H1 (cell line): ENCODE data around the gene E2F3. TPM values are rescaled to one million over a fixed set of nuclear protein-coding genes. Genes with fewer than 3 reads are reported as not detected.

Experiments used
- CTCF ChIA-PET: fragments of 300-600 bp; sonication (Branson Sonifier 250); formaldehyde crosslinking; loops from one replicate; lab custom pipeline; 2021; ENCODE audit not compliant: partially characterized antibody; lab: Charles Lee
- POLR2A ChIA-PET: fragments of 300-600 bp; sonication (Branson Sonifier 250); formaldehyde crosslinking; loops from one replicate; lab custom pipeline; 2021; ENCODE audit warnings: inconsistent platforms; ENCODE audit not compliant: partially characterized antibody; lab: Charles Lee
- DNase-seq, 2 experiments: peaks; one replicate each; pipeline versions ENCODE4 v3.0.0 to v3.0.0-alpha.2; 2010 to 2022; ENCODE audit warnings: low spot score in 2 of 2, low read depth in 1 of 2, mixed read lengths in 1 of 2
- FAIRE-seq: peaks from 2 replicates; lab custom pipeline; 2011; peaks lifted over from hg19 to GRCh38; lab: Jason Lieb, UNC
- H2AFZ ChIP-seq: 2 replicates; pipeline ENCODE4 v1.8.1; 2012; ENCODE audit warnings: low read length, inconsistent platforms
- H2AK5ac ChIP-seq: 2 replicates; pipeline ENCODE4 v1.6.1; 2013; ENCODE audit warnings: low read depth, low read length
- H2BK120ac ChIP-seq: replicated peaks from 2 replicates; pipeline ENCODE3; 2013; ENCODE audit warnings: low read depth, low read length, inconsistent platforms
- H2BK12ac ChIP-seq: 2 replicates; pipeline ENCODE4 v1.6.1; 2013; ENCODE audit warnings: low read depth, low read length
- H2BK15ac ChIP-seq: 2 replicates; pipeline ENCODE4 v1.6.1; 2013; ENCODE audit warnings: low read length
- H2BK20ac ChIP-seq: 2 replicates; pipeline ENCODE4 v1.6.1; 2013; ENCODE audit warnings: low read length
- H2BK5ac ChIP-seq: 2 replicates; pipeline ENCODE4 v1.6.1; 2013; ENCODE audit warnings: low read depth, low read length
- H3K14ac ChIP-seq: 2 replicates; pipeline ENCODE4 v1.6.1; 2013; ENCODE audit warnings: inconsistent platforms; ENCODE audit not compliant: insufficient read length
- H3K18ac ChIP-seq: 2 replicates; pipeline ENCODE4 v1.6.1; 2013; ENCODE audit warnings: low read length; ENCODE audit errors: extremely low read depth
- H3K23ac ChIP-seq: 2 replicates; pipeline ENCODE4 v1.6.1; 2013; ENCODE audit warnings: inconsistent platforms; ENCODE audit not compliant: insufficient read length
- H3K23me2 ChIP-seq: 2 replicates; pipeline ENCODE4 v1.6.1; 2013; ENCODE audit warnings: low read depth, low read length
- H3K27ac ChIP-seq: 2 replicates; pipeline ENCODE4 v1.6.1; 2011; ENCODE audit warnings: low read depth, low read length, inconsistent platforms
- H3K27me3 ChIP-seq, 4 experiments: replicated peaks in 1 of 4; 1 replicate in 1 of 4; 2 replicates in 3 of 4; pipeline versions ENCODE4 v1.6.1 to v1.8.1; 2011 to 2013; ENCODE audit warnings: low read length in 3 of 4, mild to moderate bottlenecking in 3 of 4, inconsistent platforms in 2 of 4, mixed read lengths in 2 of 4, moderate library complexity in 1 of 4; ENCODE audit not compliant: control insufficient read depth in 3 of 4, insufficient read depth in 3 of 4; ENCODE audit errors: extremely low read depth in 1 of 4
- H3K36me3 ChIP-seq, 4 experiments: 2 replicates each; pipeline versions ENCODE4 v1.6.1 to v1.8.1; 2011 to 2013; ENCODE audit warnings: mild to moderate bottlenecking in 4 of 4, low read length in 3 of 4, moderate library complexity in 2 of 4, control low read depth in 1 of 4, inconsistent platforms in 1 of 4; ENCODE audit not compliant: insufficient read depth in 4 of 4, control insufficient read depth in 2 of 4
- H3K4ac ChIP-seq: replicated peaks from 2 replicates; pipeline ENCODE3; 2013; ENCODE audit warnings: low read length, low read depth, mixed read lengths, inconsistent platforms; ENCODE audit not compliant: insufficient read length
- H3K4me1 ChIP-seq, 4 experiments: replicated peaks in 1 of 4; 1 replicate in 1 of 4; 2 replicates in 3 of 4; pipeline versions ENCODE4 v1.6.1 to v1.8.1; 2011 to 2013; ENCODE audit warnings: low read length in 3 of 4, inconsistent platforms in 2 of 4, mixed read lengths in 1 of 4; ENCODE audit not compliant: insufficient read depth in 4 of 4, control insufficient read depth in 3 of 4
- H3K4me2 ChIP-seq, 2 experiments: 2 replicates each; pipeline versions ENCODE4 v1.6.1 to v1.8.1; 2011 to 2013; ENCODE audit warnings: low read depth in 2 of 2, low read length in 2 of 2, control low read depth in 1 of 2, inconsistent platforms in 1 of 2, mild to moderate bottlenecking in 1 of 2; ENCODE audit not compliant: insufficient read depth in 1 of 2
- H3K4me3 ChIP-seq, 4 experiments: fragments of 200-600, 300-600 bp in 1 of 4; sonication (generic), shearing (Covaris generic), sonication (Bioruptor Twin) in 1 of 4; 2 replicates each; pipeline versions ENCODE4 v1.5.1 to v1.8.1; 2011 to 2016; ENCODE audit warnings: low read length in 4 of 4, low read depth in 3 of 4, control low read depth in 2 of 4, inconsistent platforms in 2 of 4, mild to moderate bottlenecking in 2 of 4, mixed read lengths in 1 of 4, moderate library complexity in 1 of 4; ENCODE audit not compliant: insufficient read depth in 2 of 4; ENCODE audit errors: extremely low read depth in 1 of 4
- H3K56ac ChIP-seq: replicated peaks from 2 replicates; pipeline ENCODE3; 2013; ENCODE audit warnings: low read depth, mild to moderate bottlenecking, mixed read lengths, low read length, inconsistent platforms; ENCODE audit not compliant: insufficient read length
- H3K79me1 ChIP-seq: 2 replicates; pipeline ENCODE4 v1.6.1; 2013; ENCODE audit warnings: low read depth, low read length, control low read depth
- H3K79me2 ChIP-seq, 2 experiments: 2 replicates each; pipeline versions ENCODE4 v1.6.1 to v1.8.1; 2012 to 2013; ENCODE audit warnings: low read length in 2 of 2, mild to moderate bottlenecking in 2 of 2, inconsistent platforms in 1 of 2; ENCODE audit not compliant: insufficient read depth in 2 of 2, control insufficient read depth in 1 of 2
- H3K9ac ChIP-seq, 4 experiments: replicated peaks in 1 of 4; 1 replicate in 1 of 4; 2 replicates in 3 of 4; pipeline versions ENCODE4 v1.6.1 to v1.8.1; 2011 to 2013; ENCODE audit warnings: low read depth in 3 of 4, low read length in 3 of 4, control low read depth in 2 of 4, mild to moderate bottlenecking in 2 of 4, moderate library complexity in 2 of 4, inconsistent platforms in 1 of 4; ENCODE audit errors: extremely low read depth in 1 of 4
- H3K9me3 ChIP-seq, 2 experiments: 2 replicates each; pipeline versions ENCODE4 v1.6.1 to v1.8.1; 2012 to 2013; ENCODE audit warnings: mild to moderate bottlenecking in 2 of 2, moderate library complexity in 2 of 2, control low read depth in 1 of 2, inconsistent platforms in 1 of 2, low read depth in 1 of 2, low read length in 1 of 2, mixed read lengths in 1 of 2; ENCODE audit not compliant: insufficient read depth in 2 of 2
- H4K20me1 ChIP-seq, 2 experiments: replicated peaks in 1 of 2; 2 replicates each; pipeline versions ENCODE3 to v1.8.1; 2011 to 2013; ENCODE audit warnings: inconsistent platforms in 2 of 2, low read length in 2 of 2, mild to moderate bottlenecking in 1 of 2; ENCODE audit not compliant: insufficient read depth in 2 of 2, control insufficient read depth in 1 of 2
- H4K5ac ChIP-seq: 2 replicates; pipeline ENCODE4 v1.6.1; 2013; ENCODE audit warnings: low read length, low read depth, mixed read lengths, inconsistent platforms; ENCODE audit not compliant: insufficient read length
- H4K8ac ChIP-seq: 2 replicates; pipeline ENCODE4 v1.8.0; 2013; ENCODE audit warnings: mild to moderate bottlenecking, moderate library complexity, low read length, inconsistent platforms; ENCODE audit not compliant: insufficient read depth; ENCODE audit errors: extremely low read depth
- H4K91ac ChIP-seq: replicated peaks from 2 replicates; pipeline ENCODE3; 2013; ENCODE audit warnings: low read length, mixed read lengths, inconsistent platforms; ENCODE audit not compliant: insufficient read length
- BRCA1 ChIP-seq: IDR thresholded peaks from 2 replicates; pipeline ENCODE4 v1.6.1; 2012; ENCODE audit warnings: low read depth, low read length, improper control_type of control experiment
- CTBP2 ChIP-seq: IDR thresholded peaks from 2 replicates; pipeline ENCODE4 v1.7.0; 2011; ENCODE audit warnings: borderline replicate concordance, mild to moderate bottlenecking, moderate library complexity, mixed read lengths, low read length; ENCODE audit not compliant: insufficient read depth, insufficient read length
- FOSL1 ChIP-seq: IDR thresholded peaks from 2 replicates; pipeline ENCODE4 v1.6.1; 2011; ENCODE audit warnings: mild to moderate bottlenecking, low read depth, low read length, moderate library complexity; ENCODE audit not compliant: insufficient read depth
- JUND ChIP-seq: IDR thresholded peaks from 2 replicates; pipeline ENCODE4 v1.6.1; 2011; ENCODE audit warnings: mild to moderate bottlenecking, improper control_type of control experiment, low read length
- SAP30 ChIP-seq: fragments of 300-600 bp; sonication (generic); IDR thresholded peaks from 2 replicates; pipeline ENCODE4 v1.7.1; 2012; ENCODE audit warnings: low read length, moderate library complexity, mild to moderate bottlenecking, inconsistent platforms; ENCODE audit not compliant: insufficient read depth, insufficient replicate concordance
- SIN3A ChIP-seq, 2 experiments: IDR thresholded peaks in 1 of 2; conservative IDR thresholded peaks in 1 of 2; 2 replicates each; pipeline ENCODE4 v1.6.1; 2011 to 2012; ENCODE audit warnings: low read length in 2 of 2, improper control_type of control experiment in 1 of 2, low read depth in 1 of 2, mild to moderate bottlenecking in 1 of 2
- SP1 ChIP-seq: IDR thresholded peaks from 2 replicates; pipeline ENCODE4 v1.6.1; 2011; ENCODE audit warnings: low read depth, low read length
- TAF1 ChIP-seq: IDR thresholded peaks from 2 replicates; pipeline ENCODE4 v1.6.1; 2011; ENCODE audit warnings: mild to moderate bottlenecking, low read depth, low read length
- TAF7 ChIP-seq: optimal IDR thresholded peaks from 2 replicates; pipeline ENCODE3; 2011; ENCODE audit warnings: low read depth, mild to moderate bottlenecking, inconsistent platforms, low read length, moderate library complexity, borderline replicate concordance
- TEAD4 ChIP-seq: IDR thresholded peaks from 2 replicates; pipeline ENCODE4 v1.6.1; 2012; ENCODE audit warnings: low read depth, low read length, inconsistent platforms, mixed read lengths
- WGBS, 2 experiments: shearing (Covaris generic) in 1 of 2; methylation state at CpG; one replicate each; pipeline versions ENCODE4 v1.1.6 to v1.1.7; 2013 to 2015; ENCODE audit warnings: low lambda C conversion rate in 2 of 2, mixed read lengths in 2 of 2, inconsistent platforms in 1 of 2, low coverage in 1 of 2, missing lambda C conversion rate in 1 of 2; ENCODE audit not compliant: insufficient replicate concordance in 2 of 2, insufficient coverage in 1 of 2, insufficient read length in 1 of 2; ENCODE audit errors: extremely low coverage in 1 of 2, missing lambda C conversion rate in 1 of 2; 5-methylcytosine and 5-hydroxymethylcytosine counted together
- polyA plus RNA-seq, 7 experiments: library from polyadenylated mRNA; depleted of rRNA in 3 of 7; stranded (reverse) in 5 of 7; unstranded in 2 of 7; fragments of >200 nt in 5 of 7; fragments of 200-250 nt in 2 of 7; gene quantifications; 1 replicate in 5 of 7; 2 replicates in 1 of 7; 4 replicates in 1 of 7; pipeline versions ENCODE4 v1.2.1 to v1.2.3, GENCODE V29; 2011 to 2013; ENCODE audit warnings: missing spikeins in 2 of 7, mixed read lengths in 2 of 7
- total RNA-seq: library from RNA; stranded (reverse); fragmentation: NEBNext Ultra II Directional; extraction: Animal tissue kit (Norgen Biotek cat#: 25700); gene quantifications from 2 replicates; pipeline ENCODE4 v1.2.1, GENCODE V29; 2021
- TF ChIP-seq, protein P1 (sequence below): IDR thresholded peaks from 2 replicates; pipeline ENCODE4 v1.6.1; 2011; ENCODE audit warnings: low read length, improper control_type of control experiment
- TF ChIP-seq, protein P2 (sequence below): IDR thresholded peaks from 2 replicates; pipeline ENCODE4 v1.6.1; 2012; ENCODE audit warnings: inconsistent platforms

E2F3 gene
- total and polyA plus RNA-seq, 2 of the 8 experiments (the other 6 are each of a cell fraction or from before 2014, with no cell fraction given), result 14.9 to 42.2 TPM

DNA sequence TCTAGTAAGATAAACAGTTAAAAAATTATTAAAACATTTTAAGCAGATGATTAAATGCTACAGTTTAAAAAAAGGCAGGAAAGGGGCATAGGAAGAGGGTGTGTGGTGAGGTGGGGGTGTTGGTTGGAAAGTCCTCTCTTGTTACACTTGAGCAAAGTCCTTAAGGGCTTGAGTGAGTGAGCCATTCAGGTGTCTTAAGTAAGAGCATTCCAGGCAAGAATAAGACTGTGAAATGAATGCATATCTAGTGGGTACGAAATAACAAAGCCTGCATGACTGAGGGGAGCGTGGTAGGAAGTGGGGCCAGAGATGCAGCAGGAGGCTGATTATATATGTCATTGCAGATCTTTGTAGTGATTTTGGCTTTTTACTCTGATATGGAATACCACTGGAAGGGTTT lies 137.7 kb downstream of the E2F3 start:
- H3K23me2 ChIP-seq, result peaks cover 4% of the 10 kb centered on the region
- no peak overlapping the region for H3K4me2 ChIP-seq
- peaks cover 0 to 3% (median 0%) of the 10 kb centered on the region in 4 experiments; a peak in 1 of 8 replicates for H3K36me3 ChIP-seq
- no peak for FAIRE-seq
- no peaks in the 10 kb centered on the region; a peak in 1 of 7 replicates for H3K4me1 ChIP-seq
- no peak overlapping the region for H2BK5ac ChIP-seq
- no peaks in the 10 kb centered on the region for H3K9me3 ChIP-seq
- no peaks in the 10 kb centered on the region for H3K27me3 ChIP-seq
- no peak overlapping the region for H4K8ac ChIP-seq
- H3K4ac ChIP-seq, result no peak overlapping the region
- H2AK5ac ChIP-seq, result no peak overlapping the region
- H3K79me1 ChIP-seq, result peaks cover 7% of the 10 kb centered on the region; the same call in 1 of the 2 replicates
- peaks cover 2 to 4% of the 10 kb centered on the region in 2 experiments for H4K20me1 ChIP-seq
- POLR2A ChIA-PET, result no interaction called here
- H2BK15ac ChIP-seq, result no peak overlapping the region
- no peak overlapping the region for H3K23ac ChIP-seq
- H2BK20ac ChIP-seq, result no peak overlapping the region
- H4K91ac ChIP-seq, result no peak overlapping the region
- no peak overlapping the region for H3K27ac ChIP-seq
- H3K14ac ChIP-seq, result no peak overlapping the region
- peaks cover 0 to 46% of the 10 kb centered on the region in 2 experiments; a peak in 2 of 4 replicates for H3K79me2 ChIP-seq
- H3K56ac ChIP-seq, result no peak overlapping the region
- DNase-seq, result no peak
- CTCF ChIA-PET, result interaction anchor here (0.6 to 2.8 kb wide), 3 partner anchors 9 to 518 kb away, joined by 3 to 11 read pairs (median 6); no protein-coding TSS in a partner anchor
- H2BK120ac ChIP-seq, result no peak overlapping the region
- no peak overlapping the region for H3K9ac ChIP-seq
- no peak overlapping the region for H2BK12ac ChIP-seq
- H3K4me3 ChIP-seq, result no peak overlapping the region
- H3K18ac ChIP-seq, result no peak overlapping the region
- H4K5ac ChIP-seq, result no peak overlapping the region
- H2AFZ ChIP-seq, result no peak overlapping the region
- WGBS, 2 experiments, result 81% methylated on average over 2 of the region's 2 CpGs; no CpG with 5 or more reads in 1 of the 2 experiments
- TF ChIP-seq TAF1 (no peak), TAF7 (no peak), FOSL1 (no peak), SP1 (no peak), SAP30 (no peak), SIN3A (conservative IDR thresholded peaks at IDR 0.05 in 1 of 2, IDR thresholded peaks at IDR 0.05 in 1 of 2; ENCODE audit: low read depth in 1 of 2, low read length in 2 of 2) (no peak), BRCA1 (no peak), TEAD4 (no peak), CTBP2 (no peak), JUND (no peak)
- TF ChIP-seq, protein P1, sequence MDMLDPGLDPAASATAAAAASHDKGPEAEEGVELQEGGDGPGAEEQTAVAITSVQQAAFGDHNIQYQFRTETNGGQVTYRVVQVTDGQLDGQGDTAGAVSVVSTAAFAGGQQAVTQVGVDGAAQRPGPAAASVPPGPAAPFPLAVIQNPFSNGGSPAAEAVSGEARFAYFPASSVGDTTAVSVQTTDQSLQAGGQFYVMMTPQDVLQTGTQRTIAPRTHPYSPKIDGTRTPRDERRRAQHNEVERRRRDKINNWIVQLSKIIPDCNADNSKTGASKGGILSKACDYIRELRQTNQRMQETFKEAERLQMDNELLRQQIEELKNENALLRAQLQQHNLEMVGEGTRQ, result no peak
- TF ChIP-seq, protein P2, sequence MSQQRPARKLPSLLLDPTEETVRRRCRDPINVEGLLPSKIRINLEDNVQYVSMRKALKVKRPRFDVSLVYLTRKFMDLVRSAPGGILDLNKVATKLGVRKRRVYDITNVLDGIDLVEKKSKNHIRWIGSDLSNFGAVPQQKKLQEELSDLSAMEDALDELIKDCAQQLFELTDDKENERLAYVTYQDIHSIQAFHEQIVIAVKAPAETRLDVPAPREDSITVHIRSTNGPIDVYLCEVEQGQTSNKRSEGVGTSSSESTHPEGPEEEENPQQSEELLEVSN, result no peak
